ENCODE results near the gene EPHA1.
"Not testable (repeated sequence)": the region's sequence is repeated elsewhere in the genome, so short reads cannot be mapped to it uniquely, and the experiment has no call there.

EPHA1 gene

GRCh38 chr7:143407287-143408251 lies 1.1 kb downstream of the EPHA1 start:
- H3K4me2 ChIP-seq (ENCODE audit: low read depth, low read length), result no peak overlapping the region

DNA sequence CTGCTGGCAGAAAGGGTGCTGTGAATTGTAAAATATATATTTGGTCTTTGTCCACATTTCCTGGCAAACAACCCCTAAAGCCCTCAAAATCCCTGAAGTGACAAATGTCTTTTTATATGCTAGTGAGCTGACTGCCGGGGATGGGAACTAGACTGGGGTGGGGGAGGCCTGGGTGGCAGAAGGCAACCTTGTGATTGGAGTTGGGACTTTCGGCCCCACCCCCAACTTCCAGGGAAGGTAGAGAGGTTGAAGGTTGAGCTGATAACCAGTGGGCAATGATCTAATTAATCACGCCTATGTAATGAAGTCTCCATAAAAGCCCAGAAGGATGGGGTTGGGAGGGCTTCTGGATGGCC lies 2.7 kb downstream of the EPHA1 start:
- no peaks in the 10 kb centered on the region for H3K79me2 ChIP-seq (ENCODE audit: low read length)
- H3K4me3 ChIP-seq (ENCODE audit: low read length), result no peak overlapping the region
- no peak overlapping the region for H3K9ac ChIP-seq (ENCODE audit: low read length)
- H3K4me1 ChIP-seq (ENCODE audit: low read length), result peaks cover 6% of the 10 kb centered on the region
- H3K4me2 ChIP-seq (ENCODE audit: low read depth, low read length), result no peak overlapping the region
- no peaks in the 10 kb centered on the region for H3K9me2 ChIP-seq (replicated peaks; ENCODE audit: insufficient read depth, low read length)
- no peaks in the 10 kb centered on the region for H3K36me3 ChIP-seq (replicated peaks; ENCODE audit: insufficient read depth, low read length)
- TF ChIP-seq EZH2phosphoT487 (IDR thresholded peaks at IDR 0.05; ENCODE audit: low read length), result no peak
- no peak for TF ChIP-seq EZH2 (optimal IDR thresholded peaks at IDR 0.05; ENCODE audit: low read depth, low read length)
- no peak for TF ChIP-seq CTCF (IDR thresholded peaks at IDR 0.05; ENCODE audit: low read length)
- no peaks in the 10 kb centered on the region for H3K9me3 ChIP-seq (replicated peaks; ENCODE audit: insufficient read depth, low read length)
- no peak overlapping the region for H2AFZ ChIP-seq (ENCODE audit: low read length)
- H3F3A ChIP-seq (ENCODE audit: insufficient read depth, low read length), result no peaks in the 10 kb centered on the region
- peaks cover 22% of the 10 kb centered on the region for H3K27me3 ChIP-seq (replicated peaks; ENCODE audit: insufficient read depth, low read length)
- DNase-seq, result no peak
- H4K20me1 ChIP-seq (ENCODE audit: insufficient read depth, low read length), result no peaks in the 10 kb centered on the region
- no peak overlapping the region for H3K27ac ChIP-seq (ENCODE audit: low read length)

More at GRCh38 chr7:143407287-143408251, 1.1 kb downstream of the EPHA1 start:
- Histone ChIP-seq H3K79me2 (ENCODE audit: low read length) (no peaks in the 10 kb centered on the region), H3F3A (ENCODE audit: insufficient read depth, low read length) (no peaks in the 10 kb centered on the region), H3K4me3 (ENCODE audit: low read length) (no peak overlapping the region), H3K27me3 (replicated peaks; ENCODE audit: insufficient read depth, low read length) (peaks cover 22% of the 10 kb centered on the region), H3K4me1 (ENCODE audit: low read length) (peaks cover 6% of the 10 kb centered on the region), H3K27ac (ENCODE audit: low read length) (no peak overlapping the region), H2AFZ (ENCODE audit: low read length) (no peak overlapping the region), H4K20me1 (ENCODE audit: insufficient read depth, low read length) (no peaks in the 10 kb centered on the region), H3K9me3 (replicated peaks; ENCODE audit: insufficient read depth, low read length) (no peaks in the 10 kb centered on the region), H3K9ac (ENCODE audit: low read length) (no peak overlapping the region), H3K36me3 (replicated peaks; ENCODE audit: insufficient read depth, low read length) (no peaks in the 10 kb centered on the region), H3K9me2 (replicated peaks; ENCODE audit: insufficient read depth, low read length) (no peaks in the 10 kb centered on the region)
- no peak for DNase-seq
- TF ChIP-seq CTCF (IDR thresholded peaks at IDR 0.05; ENCODE audit: low read length) (no peak), EZH2phosphoT487 (IDR thresholded peaks at IDR 0.05; ENCODE audit: low read length) (no peak), EZH2 (optimal IDR thresholded peaks at IDR 0.05; ENCODE audit: low read depth, low read length) (no peak)

DNA sequence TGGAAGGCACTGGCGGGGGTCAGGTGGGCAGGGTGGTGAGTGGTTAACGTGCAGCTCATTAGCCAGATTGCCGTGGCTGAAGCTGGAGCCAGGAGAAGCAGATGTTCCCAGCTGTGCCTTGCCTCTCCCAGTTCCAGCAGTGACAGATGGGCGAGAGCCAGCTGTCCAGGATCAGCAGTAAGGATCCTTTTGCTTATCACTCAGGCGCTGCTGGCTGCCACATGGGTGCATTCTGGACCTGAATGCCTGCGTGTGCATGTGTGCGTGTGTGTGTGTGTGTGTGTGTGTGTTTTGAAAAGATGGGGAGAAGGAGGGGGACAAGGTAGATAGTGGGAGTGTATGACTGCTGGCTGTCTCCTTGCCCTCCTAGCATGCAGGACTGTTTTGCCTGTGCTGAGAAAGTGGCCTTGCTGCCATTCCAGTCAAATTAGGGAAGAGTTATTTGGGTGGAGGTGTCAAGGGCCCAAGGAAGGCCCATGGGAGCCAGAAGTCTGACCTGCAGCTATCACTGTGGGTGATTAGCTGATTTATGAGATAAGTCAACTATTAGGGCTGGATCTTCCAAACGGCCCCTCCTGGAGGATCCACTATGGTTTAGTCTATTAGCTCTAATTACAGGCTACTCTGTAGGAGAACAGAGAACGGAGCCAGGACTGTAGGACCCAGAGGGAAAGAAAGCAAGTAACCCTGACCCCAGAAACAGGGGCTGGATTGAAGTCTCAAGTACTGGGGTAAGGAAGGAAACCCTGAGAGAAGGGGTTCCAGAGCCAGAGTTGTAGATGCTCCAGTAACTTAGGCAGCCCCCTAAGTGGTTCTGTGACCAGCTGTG lies 3.3 kb downstream of the EPHA1 start:
- Histone ChIP-seq H3K9me2 (replicated peaks; ENCODE audit: insufficient read depth, low read length) (no peaks in the 10 kb centered on the region), H3K79me2 (ENCODE audit: low read length) (no peaks in the 10 kb centered on the region), H3K4me2 (ENCODE audit: low read depth, low read length) (no peak overlapping the region), H4K20me1 (ENCODE audit: insufficient read depth, low read length) (no peaks in the 10 kb centered on the region), H2AFZ (ENCODE audit: low read length) (no peak overlapping the region), H3K36me3 (replicated peaks; ENCODE audit: insufficient read depth, low read length) (no peaks in the 10 kb centered on the region), H3K9me3 (replicated peaks; ENCODE audit: insufficient read depth, low read length) (no peaks in the 10 kb centered on the region), H3K9ac (ENCODE audit: low read length) (no peak overlapping the region), H3K27me3 (replicated peaks; ENCODE audit: insufficient read depth, low read length) (peaks cover 22% of the 10 kb centered on the region), H3K27ac (ENCODE audit: low read length) (no peak overlapping the region), H3F3A (ENCODE audit: insufficient read depth, low read length) (no peaks in the 10 kb centered on the region), H3K4me1 (ENCODE audit: low read length) (peaks cover 6% of the 10 kb centered on the region), H3K4me3 (ENCODE audit: low read length) (no peak overlapping the region)
- TF ChIP-seq CTCF (IDR thresholded peaks at IDR 0.05; ENCODE audit: low read length), result no peak
- TF ChIP-seq EZH2phosphoT487 (IDR thresholded peaks at IDR 0.05; ENCODE audit: low read length), result no peak
- no peak for TF ChIP-seq EZH2 (optimal IDR thresholded peaks at IDR 0.05; ENCODE audit: low read depth, low read length)
- DNase-seq, result no peak

DNA sequence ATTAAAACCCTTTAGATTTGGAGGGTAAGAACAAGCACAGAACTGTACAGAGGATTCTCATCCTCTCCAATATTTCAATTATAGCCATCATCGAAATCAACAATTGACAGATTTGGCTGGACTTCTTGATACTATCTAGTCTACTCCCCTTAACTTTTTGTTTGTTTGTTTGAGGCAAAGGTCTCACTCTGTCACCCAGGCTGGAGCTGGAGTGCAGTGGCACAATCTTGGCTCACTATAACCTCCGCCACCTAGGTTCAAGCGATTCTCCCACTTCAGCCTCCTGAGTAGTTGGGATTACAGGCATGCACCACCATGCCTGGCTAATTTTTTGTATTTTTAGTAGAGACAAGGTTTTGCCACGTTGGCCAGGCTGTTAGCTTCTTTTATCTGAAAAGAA lies 6.4 kb downstream of the EPHA1 start:
- H3K9me3 ChIP-seq (replicated peaks; ENCODE audit: insufficient read depth, low read length); H3K36me3 ChIP-seq (replicated peaks; ENCODE audit: insufficient read depth, low read length); H3K4me1 ChIP-seq (ENCODE audit: low read length); H3K9me2 ChIP-seq (replicated peaks; ENCODE audit: insufficient read depth, low read length); H4K20me1 ChIP-seq (ENCODE audit: insufficient read depth, low read length); DNase-seq; H2AFZ ChIP-seq (ENCODE audit: low read length); H3K4me2 ChIP-seq (ENCODE audit: low read depth, low read length); H3K27ac ChIP-seq (ENCODE audit: low read length); H3K79me2 ChIP-seq (ENCODE audit: low read length); H3K9ac ChIP-seq (ENCODE audit: low read length); H3F3A ChIP-seq (ENCODE audit: insufficient read depth, low read length); H3K4me3 ChIP-seq (ENCODE audit: low read length): not testable (repeated sequence)
- H3K27me3 ChIP-seq (replicated peaks; ENCODE audit: insufficient read depth, low read length), result peaks cover 14% of the 10 kb centered on the region; the same call in 1 of the 2 replicates
